HG03342 (cell line): ENCODE results near the gene PKD2L1.
"Not testable (repeated sequence)": the region's sequence is repeated elsewhere in the genome, so short reads cannot be mapped to it uniquely, and the experiment has no call there.

ENCODE experiments used
- ATAC-seq: cut with Tn5 transposase; IDR thresholded peaks from one replicate; pipeline ENCODE4 v1.9.1; 2021; ENCODE audit warnings: mild to moderate bottlenecking, moderate library complexity; ENCODE audit not compliant: unreplicated experiment

Gene PKD2L1

DNA sequence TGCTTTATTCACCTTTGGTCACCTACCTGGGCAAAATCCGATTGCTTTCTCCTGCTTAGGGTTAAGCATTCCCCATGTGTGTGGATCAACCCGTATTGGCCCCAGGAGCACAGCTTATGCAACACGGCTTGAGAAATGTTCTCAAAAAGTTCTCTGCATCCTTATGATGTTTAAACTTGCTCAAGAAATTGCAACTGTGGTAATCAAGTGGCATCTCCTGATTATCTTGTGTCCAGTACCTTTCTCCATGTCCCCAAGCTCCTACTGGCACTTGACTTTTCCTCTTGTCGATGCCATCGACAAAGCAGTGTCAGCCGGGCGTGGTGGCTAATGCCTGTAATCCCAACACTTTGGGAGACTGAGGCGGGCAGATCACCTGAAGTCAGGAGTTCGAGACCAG, 4.7 kb upstream of the PKD2L1 start:
- no peak for ATAC-seq

DNA sequence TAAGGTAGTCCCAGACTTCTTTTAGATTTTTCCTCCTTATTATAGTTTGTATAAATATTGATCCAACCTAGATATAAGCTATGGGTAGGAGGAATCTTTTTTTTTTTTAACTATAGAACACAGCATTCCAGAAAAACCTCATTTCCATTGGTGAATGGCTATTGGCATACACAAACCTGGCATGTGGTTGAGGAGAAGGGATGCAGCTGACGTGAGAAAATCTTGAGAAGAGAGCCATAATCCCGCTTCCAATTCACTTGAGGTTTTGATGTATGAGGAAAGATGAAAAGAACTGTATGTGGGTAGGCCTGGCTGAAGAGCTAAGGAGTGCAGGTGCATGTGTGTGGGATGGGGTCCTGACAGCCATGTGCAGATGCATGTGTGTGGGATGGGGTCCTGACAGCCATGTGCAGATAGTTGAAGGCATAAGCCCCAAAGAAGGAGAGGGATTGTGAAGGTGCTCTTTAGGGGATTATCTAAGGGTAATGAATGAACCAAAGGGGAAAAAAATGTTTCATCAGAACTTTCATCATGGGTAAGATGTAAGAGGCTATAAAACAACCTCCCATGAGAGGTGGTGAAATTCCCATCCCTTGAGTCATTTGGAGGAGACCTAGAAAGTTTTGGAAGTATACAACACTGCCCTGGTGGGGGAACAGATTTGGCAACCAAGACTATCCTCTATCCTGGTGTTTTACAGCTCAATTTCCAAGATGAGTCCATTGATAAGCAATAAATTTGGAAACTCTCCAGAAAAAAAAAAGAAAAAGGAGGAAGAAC, 3.8 kb upstream of the PKD2L1 start:
- ATAC-seq, result no peak

DNA sequence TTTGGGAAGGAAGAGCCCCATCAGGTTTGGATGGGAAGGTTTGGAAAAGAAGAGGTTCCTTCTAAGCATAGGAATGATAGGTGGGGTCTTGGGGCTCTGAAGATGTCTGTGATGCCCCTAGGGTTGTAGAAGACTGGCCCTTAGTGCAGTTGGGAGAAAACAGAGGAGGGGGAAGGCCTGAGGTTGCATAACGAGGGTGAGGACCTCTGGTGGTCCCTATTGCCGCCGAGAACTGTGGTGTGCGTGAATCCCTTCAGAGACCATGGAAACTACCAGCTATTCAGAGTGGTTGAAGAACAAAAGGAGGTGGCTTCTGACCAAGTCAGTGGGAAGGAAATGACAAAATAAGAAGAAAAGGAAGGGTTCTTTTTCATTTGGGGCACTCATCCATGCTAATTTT, 3.1 kb upstream of the PKD2L1 start:
- ATAC-seq, result no peak

DNA sequence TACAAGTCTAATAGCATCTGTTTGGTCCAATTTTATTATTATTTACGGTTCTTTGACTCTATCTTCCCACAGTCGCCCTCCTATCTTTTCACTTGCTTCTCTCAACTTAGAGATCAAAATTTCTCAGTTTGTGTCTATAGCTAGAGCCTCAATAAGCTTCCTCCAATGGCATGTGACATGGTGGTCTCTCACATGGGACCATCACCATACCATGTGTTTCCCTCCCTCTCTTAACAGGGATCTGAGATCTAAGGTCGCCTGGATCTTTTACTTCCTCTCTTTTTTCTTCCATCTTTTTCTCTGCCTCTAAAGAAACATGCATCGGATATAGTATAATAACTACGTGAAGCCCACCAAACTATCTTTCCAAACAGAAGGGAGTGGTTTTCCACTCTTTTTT, 1.8 kb downstream of the PKD2L1 start:
- ATAC-seq, result no peak

DNA sequence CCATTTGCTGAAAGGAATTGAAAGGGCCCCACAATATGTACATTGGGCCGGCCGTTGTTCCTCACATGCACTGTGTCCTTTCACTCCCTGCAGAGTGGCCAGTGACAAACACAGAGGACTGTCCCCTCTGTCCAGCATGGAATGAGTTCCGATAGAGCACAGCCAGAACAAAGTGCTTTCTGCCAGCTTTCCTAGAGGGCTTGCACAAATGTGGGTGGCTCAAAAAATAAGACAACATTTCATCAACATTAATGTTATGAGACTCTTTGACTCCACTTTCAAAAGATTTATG, 2.4 kb downstream of the PKD2L1 start:
- ATAC-seq, result no peak

DNA sequence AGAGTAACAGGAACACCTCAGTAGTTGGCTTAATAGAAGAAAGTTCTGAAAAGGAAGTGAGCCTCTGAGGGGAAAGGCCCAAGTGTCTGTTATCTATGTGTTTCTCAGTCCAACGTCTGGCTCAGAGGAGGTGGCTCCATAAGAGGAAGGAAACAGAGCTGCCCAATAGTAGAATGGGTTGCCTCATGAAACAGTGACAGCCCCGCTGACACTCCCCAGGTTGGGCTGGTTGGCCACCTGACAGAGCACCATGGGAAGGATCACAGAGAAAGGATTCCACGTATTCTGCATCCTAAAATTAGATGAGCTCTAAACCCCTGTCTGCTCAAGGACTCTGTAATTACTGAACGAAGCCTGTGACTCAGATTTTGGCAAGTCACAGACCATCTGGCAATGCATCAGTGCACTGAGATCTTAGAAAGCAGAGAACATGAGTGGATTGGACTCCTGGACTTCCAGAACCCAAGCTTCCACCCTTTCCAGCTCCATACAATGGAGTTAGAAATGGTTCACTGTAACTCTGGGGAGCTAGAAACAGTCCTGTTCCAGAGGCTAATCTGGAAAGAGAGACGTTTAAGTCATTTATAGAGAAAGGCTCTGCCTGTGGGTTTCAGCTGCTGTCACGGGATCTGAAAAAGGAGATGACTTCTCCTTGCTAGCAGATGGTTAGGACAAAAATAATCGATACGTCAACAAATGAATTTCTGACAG, 2.9 kb downstream of the PKD2L1 start:
- peak; percentile 99 for ATAC-seq

DNA sequence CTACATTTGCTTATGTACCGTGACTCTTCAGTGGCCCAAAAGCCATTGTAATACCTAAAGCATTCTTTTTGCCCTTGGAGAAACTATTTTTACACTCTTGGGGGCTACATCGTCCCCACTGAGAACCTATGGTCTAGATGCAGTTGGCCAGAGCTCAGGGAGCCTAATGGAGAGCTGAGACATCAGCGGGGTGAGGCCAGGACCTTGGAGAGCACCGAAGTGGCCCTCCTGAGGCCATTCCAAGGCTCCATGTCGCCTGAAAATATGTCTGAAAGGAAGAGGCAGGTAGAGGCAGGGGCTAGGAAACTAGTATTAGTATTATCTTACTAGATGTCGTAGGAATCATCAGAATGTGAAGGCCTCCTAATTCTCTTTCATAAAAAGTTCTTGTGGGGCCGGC, 4.9 kb downstream of the PKD2L1 start:
- no peak for ATAC-seq

DNA sequence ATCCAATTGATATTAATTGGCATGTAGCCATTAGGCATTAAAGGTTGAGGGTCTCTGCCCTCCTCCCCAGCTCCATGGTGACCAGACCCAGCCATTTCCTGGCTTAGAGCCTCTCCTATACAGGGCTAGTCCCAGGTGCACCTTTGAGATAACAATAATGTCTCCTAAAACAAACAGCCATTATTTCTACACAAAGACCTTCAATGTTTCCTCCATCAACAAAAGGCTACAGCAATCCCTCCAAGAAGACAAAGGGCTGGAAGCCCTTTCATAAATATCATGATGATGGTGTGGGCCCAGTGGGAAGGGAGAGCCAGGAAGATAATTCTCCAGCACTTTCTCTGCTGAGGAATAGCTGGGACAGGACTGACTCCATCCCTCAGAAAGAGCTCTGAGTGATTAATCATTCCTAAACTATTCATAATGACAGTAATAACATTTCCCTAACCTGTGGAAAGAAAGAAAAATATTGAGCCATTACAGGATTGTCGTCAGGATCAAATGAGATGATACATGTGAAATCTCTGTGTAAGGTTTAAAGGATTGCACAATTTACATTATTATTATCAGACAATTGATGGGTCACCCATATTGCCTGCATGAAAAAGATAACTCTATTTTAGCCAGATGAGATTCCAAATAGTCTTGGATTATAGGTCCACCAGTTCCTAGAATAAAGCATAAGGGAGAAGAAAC, 10.2 kb downstream of the PKD2L1 start:
- no peak for ATAC-seq

DNA sequence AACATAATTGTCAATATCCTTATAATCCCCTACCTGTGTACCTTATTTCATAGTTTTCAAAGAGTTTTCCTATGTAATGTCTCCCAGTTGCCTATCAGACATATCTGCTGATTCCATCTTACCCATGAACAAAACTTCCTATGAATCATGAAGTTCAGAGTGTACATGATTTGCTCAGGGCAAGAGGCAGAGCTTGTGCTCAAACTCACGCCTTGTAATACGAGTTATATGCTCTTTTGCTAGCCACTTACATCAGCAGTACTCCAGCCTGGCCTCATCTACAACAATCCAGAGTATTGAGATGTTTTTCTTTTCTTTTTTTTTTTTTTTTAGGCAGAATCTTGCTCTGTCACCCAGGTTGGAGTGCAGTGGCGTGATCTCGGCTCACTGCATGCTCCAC, 11.8 kb downstream of the PKD2L1 start:
- no peak for ATAC-seq

DNA sequence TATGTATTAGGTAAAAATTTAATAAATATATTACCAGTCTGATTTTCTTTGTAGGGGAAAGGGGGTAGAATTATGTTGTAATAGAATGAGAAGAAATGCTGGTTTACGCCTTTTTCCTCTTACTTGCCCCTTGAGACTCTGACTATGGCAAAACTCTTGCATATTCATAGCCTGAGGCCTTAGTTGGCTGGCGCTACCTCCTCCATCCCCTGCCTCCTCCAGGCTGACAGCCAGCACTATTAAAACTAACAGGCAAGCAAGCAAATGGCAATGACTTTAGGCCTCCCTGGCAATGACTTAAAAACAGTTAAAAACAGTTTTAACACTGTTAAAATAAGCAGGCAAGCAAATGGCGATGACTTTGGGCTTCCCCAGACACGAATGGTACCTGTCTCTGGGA, 14.4 kb downstream of the PKD2L1 start:
- no peak for ATAC-seq

DNA sequence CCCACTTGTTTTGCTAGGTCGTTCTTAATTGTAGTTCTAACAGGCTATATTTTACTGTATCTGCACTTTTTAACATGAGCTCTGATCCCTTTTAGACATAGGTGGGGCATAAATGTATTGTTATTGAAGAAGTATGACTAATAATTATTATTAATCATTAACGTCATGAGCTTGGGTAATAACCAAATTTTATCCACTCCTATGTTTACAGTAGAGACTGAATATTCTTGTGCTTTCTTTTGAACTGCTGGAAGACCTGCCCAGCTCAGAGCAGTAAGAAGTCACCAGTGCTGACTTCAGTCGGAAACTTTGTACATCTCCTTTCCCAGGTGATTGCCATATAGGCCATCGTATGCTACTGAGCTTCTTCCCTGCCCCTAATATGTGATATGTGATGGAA, 18.7 kb downstream of the PKD2L1 start:
- no peak for ATAC-seq

DNA sequence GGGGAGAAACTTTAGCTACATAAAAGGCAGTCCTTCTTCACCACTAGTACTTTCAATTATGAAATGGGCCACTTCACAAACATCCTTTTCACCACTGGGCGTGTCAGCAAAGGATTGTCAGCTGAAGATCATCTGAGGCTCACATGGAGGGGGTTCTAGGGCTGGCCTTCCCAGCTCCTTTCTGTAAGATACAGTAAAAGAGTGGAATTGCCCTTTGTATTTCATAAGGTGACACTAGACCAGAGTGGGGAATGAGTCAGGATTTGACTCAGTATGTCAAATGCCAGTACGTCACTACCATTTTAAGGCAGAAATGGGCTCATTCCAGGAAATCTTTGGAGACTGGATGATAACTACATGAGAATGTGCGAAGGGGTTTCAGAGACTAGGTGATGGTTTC, 22.3 kb downstream of the PKD2L1 start:
- no peak for ATAC-seq

DNA sequence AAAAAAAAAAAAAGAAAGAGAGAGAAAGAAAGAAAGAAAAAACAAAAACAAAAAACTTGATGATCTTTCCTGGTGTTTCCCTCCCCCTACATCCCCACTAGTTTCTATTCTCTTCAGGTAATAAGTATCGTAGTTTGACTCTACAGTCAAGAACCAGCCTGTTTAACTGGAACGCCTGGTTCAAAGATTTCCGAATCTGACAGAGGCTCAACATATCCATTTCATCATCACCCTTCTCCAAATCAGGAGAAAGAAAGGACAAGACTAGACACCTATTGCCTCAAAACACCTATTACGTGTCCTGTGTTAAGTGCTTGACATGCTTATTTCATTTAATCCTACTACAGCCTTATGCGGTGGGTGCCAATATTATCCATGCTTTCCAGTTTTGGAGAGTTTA, 23.2 kb downstream of the PKD2L1 start:
- no peak for ATAC-seq

DNA sequence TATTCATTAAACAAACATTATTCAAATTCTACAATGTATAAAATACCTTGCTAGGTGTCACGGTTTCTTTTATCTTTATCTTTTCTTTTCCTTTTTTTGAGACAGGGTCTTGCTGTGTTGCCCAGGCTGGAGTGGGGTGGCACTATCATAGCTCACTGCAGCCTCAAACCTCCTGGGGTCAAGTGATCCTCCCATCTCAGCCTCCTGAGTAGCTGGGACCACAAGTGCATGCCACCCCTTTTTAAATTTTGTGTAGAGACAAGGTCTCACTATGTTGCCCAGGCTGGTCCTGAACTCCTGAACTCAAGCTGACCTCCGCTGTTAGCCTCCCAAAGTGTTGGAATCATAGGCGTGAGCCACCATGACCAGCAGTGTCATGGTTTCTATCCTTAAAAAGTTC, 25.6 kb downstream of the PKD2L1 start:
- ATAC-seq, result no peak

DNA sequence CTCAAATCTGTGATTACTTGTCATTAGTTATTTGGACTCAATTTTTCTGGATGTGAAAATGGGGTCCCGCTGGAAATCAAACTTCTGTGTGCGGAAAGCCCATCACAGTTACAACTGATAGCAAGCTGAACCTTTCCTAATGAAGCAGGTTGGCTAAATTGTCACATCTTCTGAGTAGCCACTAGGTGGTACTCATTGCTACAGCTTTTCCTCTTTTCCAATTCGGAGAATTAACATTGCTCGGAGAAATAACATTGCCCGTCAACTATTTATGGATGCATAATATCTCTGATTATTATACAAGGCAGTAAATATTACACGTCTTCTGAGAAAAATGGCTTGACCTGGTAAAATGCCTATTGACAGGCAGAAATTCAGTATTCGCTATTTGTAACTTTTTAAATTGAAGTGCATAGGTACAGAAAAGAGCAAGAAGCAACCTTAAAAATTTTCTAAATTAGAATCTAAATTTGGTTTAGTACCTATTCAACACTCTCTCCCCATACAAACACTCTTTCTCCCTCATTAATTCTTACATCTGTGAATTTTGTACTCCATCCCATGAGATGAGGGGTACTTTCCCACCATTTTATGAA, 26.2 kb downstream of the PKD2L1 start:
- ATAC-seq, result no peak

DNA sequence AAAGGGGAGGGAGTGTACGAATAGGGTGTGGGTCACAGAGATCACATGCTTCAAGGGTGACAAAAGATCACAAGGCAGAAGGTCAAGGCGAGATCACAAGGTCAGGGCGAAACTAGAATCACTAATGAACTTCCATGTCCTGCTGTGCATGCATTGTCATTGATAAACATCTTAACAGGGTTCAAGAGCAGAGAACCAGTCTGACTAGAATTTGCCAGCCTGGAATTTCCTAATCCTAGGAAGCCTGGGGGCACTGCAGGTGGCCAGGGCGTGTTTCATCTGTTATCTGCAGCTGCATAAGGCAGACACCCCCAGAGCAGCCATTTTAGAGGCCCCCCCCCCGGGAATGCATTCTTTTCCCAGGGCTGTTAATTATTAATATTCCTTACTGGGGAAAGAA, 28.9 kb downstream of the PKD2L1 start:
- not testable (repeated sequence) for ATAC-seq

DNA sequence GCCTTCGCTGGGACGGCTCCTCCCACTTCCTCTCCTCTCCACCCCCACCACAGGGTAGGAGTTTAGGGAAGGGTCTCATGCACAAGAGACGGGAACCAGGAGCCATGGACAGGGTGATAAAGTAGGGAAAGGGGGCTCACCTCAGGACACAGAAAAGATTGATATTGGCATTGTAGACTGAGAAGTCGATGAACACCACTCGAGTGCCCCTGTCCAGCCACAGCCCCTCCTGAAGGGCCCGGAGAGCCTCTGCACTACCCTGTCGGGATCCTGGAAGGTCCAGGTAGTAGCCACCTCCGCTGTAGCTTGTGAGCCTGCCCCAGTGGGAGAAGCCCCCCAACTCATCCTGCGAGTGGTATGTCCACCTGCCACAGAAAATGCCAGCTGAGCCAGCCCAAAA, 32.8 kb downstream of the PKD2L1 start:
- ATAC-seq, result no peak

DNA sequence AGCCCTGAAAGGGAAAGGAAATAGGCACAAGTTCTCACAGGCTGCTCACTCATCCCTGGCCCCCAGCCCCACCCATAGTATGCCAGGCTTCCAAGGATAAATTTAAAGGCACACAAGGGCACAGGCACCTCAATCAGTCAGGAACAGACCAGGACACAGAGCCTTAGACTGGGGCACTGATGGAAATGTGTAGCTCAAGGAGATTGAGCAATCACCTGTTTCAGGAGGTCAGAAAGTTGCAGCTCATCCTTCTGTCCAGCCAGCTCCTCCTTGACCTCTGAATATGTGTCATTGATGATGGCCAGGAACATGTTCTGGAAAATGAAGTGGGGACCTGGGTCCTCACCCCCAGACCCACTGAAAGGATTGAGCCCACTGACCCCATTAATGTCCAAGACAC, 37.0 kb downstream of the PKD2L1 start:
- no peak for ATAC-seq

DNA sequence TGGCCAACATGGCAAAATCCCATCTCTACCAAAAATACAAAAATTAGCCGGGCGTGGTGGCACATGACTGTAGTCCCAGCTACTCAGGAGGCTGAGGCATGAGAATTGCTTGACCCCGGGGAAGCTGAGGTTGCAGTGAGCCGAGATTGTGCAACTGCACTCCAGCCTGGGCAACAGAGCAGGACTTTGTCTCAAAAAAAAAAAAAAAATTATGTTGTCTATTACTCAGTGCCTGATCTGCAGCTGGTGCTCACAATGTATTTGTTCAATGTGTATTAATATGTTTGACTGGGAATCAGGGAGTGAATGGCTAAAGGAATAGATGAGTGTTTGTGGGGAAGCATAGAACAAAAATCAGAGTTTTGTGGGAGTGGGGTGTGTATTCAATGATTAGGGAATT, 37.7 kb downstream of the PKD2L1 start:
- not testable (repeated sequence) for ATAC-seq

DNA sequence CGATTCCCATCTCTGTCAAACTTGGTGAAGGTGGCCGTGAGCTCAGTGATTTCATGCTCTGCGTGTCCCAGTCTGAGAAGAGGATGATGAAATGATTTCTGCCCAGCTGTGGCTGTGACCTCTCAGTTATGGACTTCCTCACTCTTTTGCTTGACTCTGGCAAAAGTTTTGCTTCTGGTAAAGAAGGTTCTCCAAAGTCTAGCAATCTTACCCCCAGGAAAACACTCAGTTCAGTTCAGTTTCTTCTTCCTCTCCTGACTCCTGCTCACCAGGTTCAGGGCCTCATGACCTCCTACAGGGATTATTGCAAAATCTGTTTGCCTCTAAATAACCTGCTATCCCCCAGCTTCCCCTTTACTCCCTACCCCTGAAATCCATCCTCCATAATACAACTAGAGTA, 38.7 kb downstream of the PKD2L1 start:
- ATAC-seq, result no peak

DNA sequence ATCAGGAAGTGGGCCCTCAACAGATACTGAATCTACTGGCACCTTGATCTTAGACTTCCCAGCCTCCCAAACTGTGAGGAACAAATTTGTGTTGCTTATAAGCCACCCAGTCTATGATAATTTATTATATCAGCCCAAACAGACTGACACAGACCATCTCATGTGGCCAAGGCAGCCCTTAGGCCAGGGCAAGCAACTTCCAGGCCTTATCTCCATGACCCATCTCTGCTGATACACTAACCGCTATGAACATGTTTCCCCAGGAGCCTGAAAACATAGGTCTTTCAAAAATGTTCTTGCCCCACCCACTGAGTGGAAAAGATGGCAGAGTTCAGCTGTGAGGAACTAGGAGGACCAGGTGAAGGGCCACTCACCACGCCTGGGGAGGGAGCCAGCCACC, 40.4 kb downstream of the PKD2L1 start:
- ATAC-seq, result no peak

DNA sequence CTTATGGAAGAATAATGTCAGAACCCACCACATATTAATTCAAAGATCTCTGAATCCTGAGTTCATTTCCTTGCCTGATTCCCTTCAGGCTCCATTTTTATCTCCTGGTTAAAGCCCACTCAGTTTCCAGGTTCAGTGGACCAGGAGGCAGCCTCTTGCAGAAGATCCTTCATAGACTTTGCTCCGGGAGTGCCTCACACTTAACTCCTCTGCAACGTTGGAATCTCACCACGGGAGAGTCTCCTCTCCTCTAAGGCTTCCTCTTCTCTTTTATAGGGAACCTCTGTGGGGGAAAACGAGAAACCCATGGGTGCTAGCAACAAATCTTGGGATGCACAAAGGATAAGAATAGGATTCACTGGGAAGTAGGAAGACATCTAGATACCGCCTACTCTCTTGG, 41.8 kb downstream of the PKD2L1 start:
- no peak for ATAC-seq
